Nucleus accumbens (tissue), 56 donors: Measurements from ENCODE around the gene EBNA1BP2.
"Not testable (repeated sequence)": the region's sequence is repeated elsewhere in the genome, so short reads cannot be mapped to it uniquely, and the experiment has no call there.

ENCODE experiments used
- DNase-seq, 56 donors: peaks; one replicate each; lab custom pipeline; 2025; lab: John Stamatoyannopoulos, UW

EBNA1BP2 gene

GRCh38 chr1:43171876-43172526 is at the start of gene EBNA1BP2, which contains the start of gene CFAP57:
TSS of gene EBNA1BP2 (minus strand) at chr1:43172290. CDS start at chr1:43172118, 172 bp downstream.
TSS of gene CFAP57 (plus strand) at chr1:43172330. CDS start at chr1:43172754, 424 bp downstream.
- DNase-seq: peak; percentile 52 to 97 (median 90)

GRCh38 chr1:43221797-43222196 is 49.7 kb upstream of the EBNA1BP2 start:
- DNase-seq: no peak

GRCh38 chr1:43220905-43221778 is 49.1 kb upstream of the EBNA1BP2 start:
- no peak for DNase-seq

- no peak for DNase-seq
Observed at GRCh38 chr1:43217747-43218146, 45.7 kb upstream of the EBNA1BP2 start.

GRCh38 chr1:43214501-43215444 is 42.7 kb upstream of the EBNA1BP2 start:
- DNase-seq: no peak

GRCh38 chr1:43208277-43208676 is 36.2 kb upstream of the EBNA1BP2 start:
- not testable (repeated sequence) for DNase-seq

- DNase-seq: no peak
Observed at GRCh38 chr1:43207229-43207853, 35.3 kb upstream of the EBNA1BP2 start.

- DNase-seq: no peak
Observed at GRCh38 chr1:43206600-43207228, 34.6 kb upstream of the EBNA1BP2 start.

- no peak for DNase-seq
Observed at GRCh38 chr1:43205671-43206070, 33.6 kb upstream of the EBNA1BP2 start.

- DNase-seq: no peak
Observed at GRCh38 chr1:43204394-43204793, 32.3 kb upstream of the EBNA1BP2 start.

GRCh38 chr1:43203859-43204258 is 31.8 kb upstream of the EBNA1BP2 start:
- no peak for DNase-seq

- no peak for DNase-seq
Observed at GRCh38 chr1:43199093-43199726, 27.1 kb upstream of the EBNA1BP2 start.

- no peak for DNase-seq
Observed at GRCh38 chr1:43197343-43198127, 25.4 kb upstream of the EBNA1BP2 start.

GRCh38 chr1:43194509-43194908 is 22.4 kb upstream of the EBNA1BP2 start:
- no peak for DNase-seq

GRCh38 chr1:43188106-43188505 is 16.0 kb upstream of the EBNA1BP2 start:
- no peak for DNase-seq

GRCh38 chr1:43184995-43185394 is 12.9 kb upstream of the EBNA1BP2 start:
- no peak for DNase-seq

GRCh38 chr1:43184388-43184787 is 12.3 kb upstream of the EBNA1BP2 start:
- DNase-seq: no peak

GRCh38 chr1:43177691-43178090 is 5.6 kb upstream of the EBNA1BP2 start:
- DNase-seq: no peak
